GM21529 (cell line): ENCODE measurements around the gene HEXD.

Experiments used
- ATAC-seq: cut with Tn5 transposase; IDR thresholded peaks from one replicate; pipeline ENCODE4 v1.9.1; 2021; ENCODE audit not compliant: unreplicated experiment

HEXD gene

GRCh38 chr17:82414548-82415281 is 3.4 kb upstream of the HEXD start:
- ATAC-seq = no peak

- no peak for ATAC-seq
Observed at GRCh38 chr17:82415336-82415735, 2.8 kb upstream of the HEXD start.

- no peak for ATAC-seq
Observed at GRCh38 chr17:82415786-82416185, 2.4 kb upstream of the HEXD start.

- ATAC-seq = no peak
Observed at GRCh38 chr17:82416264-82416663, 1.9 kb upstream of the HEXD start.

- no peak for ATAC-seq
Observed at GRCh38 chr17:82416771-82417170, 1.4 kb upstream of the HEXD start.

GRCh38 chr17:82419540-82419939 is 1.4 kb downstream of the HEXD start:
- ATAC-seq = no peak

GRCh38 chr17:82424001-82424862 is 6.1 kb downstream of the HEXD start:
- ATAC-seq = no peak

GRCh38 chr17:82424863-82425159 is 6.7 kb downstream of the HEXD start:
- ATAC-seq = no peak

- no peak for ATAC-seq
Observed at GRCh38 chr17:82428546-82428945, 10.4 kb downstream of the HEXD start.

- ATAC-seq = no peak
Observed at GRCh38 chr17:82429824-82430223, 11.7 kb downstream of the HEXD start.

GRCh38 chr17:82432017-82432416 is 13.9 kb downstream of the HEXD start:
- ATAC-seq = no peak

- ATAC-seq = no peak
Observed at GRCh38 chr17:82433560-82434215, 15.5 kb downstream of the HEXD start.

GRCh38 chr17:82434216-82434565 is 16.0 kb downstream of the HEXD start:
- no peak for ATAC-seq

GRCh38 chr17:82435103-82435502 is 17.0 kb downstream of the HEXD start:
- ATAC-seq = no peak

GRCh38 chr17:82435601-82436583 is 17.7 kb downstream of the HEXD start:
- ATAC-seq = no peak

GRCh38 chr17:82436601-82437324 is 18.6 kb downstream of the HEXD start:
- no peak for ATAC-seq

- ATAC-seq = no peak
Observed at GRCh38 chr17:82437325-82437668, 19.1 kb downstream of the HEXD start.

GRCh38 chr17:82438401-82439193 is 20.4 kb downstream of the HEXD start:
- no peak for ATAC-seq

- ATAC-seq = no peak
Observed at GRCh38 chr17:82439194-82439828, 21.2 kb downstream of the HEXD start.
